WTC11 (cell line): ENCODE results near the gene BET1. TPM values are rescaled to one million over a fixed set of nuclear protein-coding genes. Genes with fewer than 3 reads are reported as not detected.

Experiments
- ATAC-seq: fragments of 200-7000 bp; cut with Tn5 transposase; 2 replicates; pipeline ENCODE4 v1.10.0; 2021; ENCODE audit warnings: mild to moderate bottlenecking, moderate library complexity
- CTCF ChIA-PET: fragments of 300-600 bp; sonication (Branson Sonifier 250); formaldehyde crosslinking; loops from one replicate; lab custom pipeline; 2021; ENCODE audit warnings: antibody characterized with exemption; lab: Charles Lee
- POLR2A ChIA-PET: fragments of 350-600 bp; sonication (Branson Sonifier 250); formaldehyde crosslinking; loops from one replicate; lab custom pipeline; 2021; ENCODE audit warnings: antibody characterized with exemption; lab: Charles Lee
- DNase-seq: peaks from one replicate; pipeline ENCODE4 v3.0.0; 2021; ENCODE audit warnings: low spot score
- H3K27ac Mint-ChIP-seq: 2 replicates; pipeline ENCODE4 v1.8.0; 2021; ENCODE audit warnings: mixed read lengths
- H3K27me3 Mint-ChIP-seq: 2 replicates; pipeline ENCODE4 v1.8.0; 2021; ENCODE audit warnings: low read depth, mild to moderate bottlenecking, moderate library complexity, mixed read lengths
- H3K36me3 Mint-ChIP-seq: 2 replicates; pipeline ENCODE4 v1.8.0; 2021; ENCODE audit warnings: mixed read lengths
- H3K4me1 Mint-ChIP-seq: 2 replicates; pipeline ENCODE4 v1.8.0; 2022; ENCODE audit warnings: mixed read lengths
- H3K4me3 Mint-ChIP-seq: 2 replicates; pipeline ENCODE4 v1.8.0; 2021; ENCODE audit warnings: mild to moderate bottlenecking, moderate library complexity, mixed read lengths
- H3K9me3 Mint-ChIP-seq: 2 replicates; pipeline ENCODE4 v1.8.0; 2021; ENCODE audit warnings: mixed read lengths
- AFF4 ChIP-seq: sonication (generic); formaldehyde crosslinking; IDR thresholded peaks from 2 replicates; pipeline ENCODE4 v1.8.1; 2023; ENCODE audit warnings: mild to moderate bottlenecking, missing genetic modification reagents, borderline replicate concordance
- AR ChIP-seq: fragments of 250-450 bp; sonication (Bioruptor Pico); IDR thresholded peaks from 2 replicates; pipeline ENCODE4 v1.9.0; 2021; ENCODE audit warnings: mild to moderate bottlenecking
- CBFB ChIP-seq: sonication (generic); formaldehyde crosslinking; IDR thresholded peaks from 2 replicates; pipeline ENCODE4 v1.8.1; 2022; ENCODE audit warnings: mild to moderate bottlenecking, low read depth, missing genetic modification reagents
- CREB1 ChIP-seq: sonication (generic); formaldehyde crosslinking; IDR thresholded peaks from 2 replicates; pipeline ENCODE4 v1.8.0; 2023; ENCODE audit warnings: mild to moderate bottlenecking, missing genetic modification reagents
- ELF4 ChIP-seq: sonication (generic); formaldehyde crosslinking; IDR thresholded peaks from 2 replicates; pipeline ENCODE4 v1.8.1; 2022; ENCODE audit warnings: low read depth, mild to moderate bottlenecking, moderate library complexity, missing genetic modification reagents
- GABPB1 ChIP-seq: sonication (generic); formaldehyde crosslinking; IDR thresholded peaks from 2 replicates; pipeline ENCODE4 v1.8.1; 2023; ENCODE audit warnings: mild to moderate bottlenecking, missing genetic modification reagents
- HMGXB4 ChIP-seq: sonication (generic); formaldehyde crosslinking; IDR thresholded peaks from 2 replicates; pipeline ENCODE4 v1.8.1; 2023; ENCODE audit warnings: mild to moderate bottlenecking, moderate library complexity, missing genetic modification reagents
- IRF1 ChIP-seq: sonication (generic); formaldehyde crosslinking; IDR thresholded peaks from 2 replicates; pipeline ENCODE4 v1.8.0; 2023; ENCODE audit warnings: missing genetic modification reagents
- KAT7 ChIP-seq: sonication (generic); formaldehyde crosslinking; IDR thresholded peaks from 2 replicates; pipeline ENCODE4 v1.8.1; 2023; ENCODE audit warnings: missing genetic modification reagents, mild to moderate bottlenecking, borderline replicate concordance
- MXD4 ChIP-seq: fragments of 250-450 bp; sonication (Bioruptor Pico); IDR thresholded peaks from 2 replicates; pipeline ENCODE4 v1.8.0; 2021; ENCODE audit warnings: mild to moderate bottlenecking, moderate library complexity, borderline replicate concordance
- NR3C1 ChIP-seq: sonication (generic); formaldehyde crosslinking; conservative IDR thresholded peaks from 2 replicates; pipeline ENCODE4 v1.8.1; 2023; ENCODE audit warnings: low read depth, mild to moderate bottlenecking, missing genetic modification reagents
- PRDM15 ChIP-seq: sonication (generic); formaldehyde crosslinking; IDR thresholded peaks from 2 replicates; pipeline ENCODE4 v1.8.0; 2022; ENCODE audit warnings: missing genetic modification reagents
- RORB ChIP-seq: fragments of 250-450 bp; sonication (Bioruptor Pico); IDR thresholded peaks from 2 replicates; pipeline ENCODE4 v1.9.0; 2021; ENCODE audit warnings: mild to moderate bottlenecking
- USF2 ChIP-seq: sonication (generic); formaldehyde crosslinking; IDR thresholded peaks from 2 replicates; pipeline ENCODE4 v1.8.1; 2023; ENCODE audit warnings: mild to moderate bottlenecking, missing genetic modification reagents, moderate library complexity
- ZNF138 ChIP-seq: sonication (generic); formaldehyde crosslinking; conservative IDR thresholded peaks from 2 replicates; pipeline ENCODE4 v1.8.1; 2022; ENCODE audit warnings: mild to moderate bottlenecking, moderate library complexity, missing genetic modification reagents
- ZNF219 ChIP-seq: sonication (generic); formaldehyde crosslinking; IDR thresholded peaks from 2 replicates; pipeline ENCODE4 v1.8.0; 2023; ENCODE audit warnings: missing genetic modification reagents, mild to moderate bottlenecking, borderline replicate concordance
- ZNF317 ChIP-seq: sonication (generic); formaldehyde crosslinking; IDR thresholded peaks from 2 replicates; pipeline ENCODE4 v1.8.1; 2023; ENCODE audit warnings: low read depth, mild to moderate bottlenecking, moderate library complexity, missing genetic modification reagents, borderline replicate concordance
- ZNF396 ChIP-seq: fragments of 250-450 bp; sonication (Bioruptor Pico); IDR thresholded peaks from 2 replicates; pipeline ENCODE4 v1.8.0; 2021; ENCODE audit warnings: mild to moderate bottlenecking, moderate library complexity, borderline replicate concordance
- total RNA-seq: library from RNA; stranded (reverse); gene quantifications from 3 replicates; pipeline ENCODE4 v1.2.3, GENCODE V29; 2021

BET1 gene
- total RNA-seq, 1 experiment from 2014 or later = 26.7 TPM

- no peak for TF ChIP-seq HMGXB4 (CRISPR knock-in tag)
Observed at GRCh38 chr7:93972029-93972725, 32.0 kb downstream of the BET1 start (continued).

- Mint-ChIP-seq H3K4me1 (no peaks in the 10 kb centered on the region), H3K27ac (no peak overlapping the region), H3K36me3 (no peaks in the 10 kb centered on the region), H3K9me3 (no peaks in the 10 kb centered on the region), H3K27me3 (no peaks in the 10 kb centered on the region), H3K4me3 (no peak overlapping the region)
- ChIA-PET POLR2A (no interaction called here), CTCF (no interaction called here)
- ATAC-seq (no peak), DNase-seq (no peak)
- TF ChIP-seq ZNF138 (CRISPR knock-in tag) = no peak
- no peak for TF ChIP-seq USF2
- TF ChIP-seq AR = no peak
- no peak for TF ChIP-seq CBFB
- no peak for TF ChIP-seq ZNF219
- TF ChIP-seq ZNF317 = no peak
- no peak for TF ChIP-seq ELF4
- no peak for TF ChIP-seq GABPB1 (CRISPR knock-in tag)
- no peak for TF ChIP-seq ZNF396
- no peak for TF ChIP-seq MXD4 (CRISPR knock-in tag)
- TF ChIP-seq KAT7 = no peak
- TF ChIP-seq PRDM15 = no peak
Observed at GRCh38 chr7:93968911-93969620, 35.1 kb downstream of the BET1 start.

- Mint-ChIP-seq H3K9me3 (no peaks in the 10 kb centered on the region), H3K27ac (no peak overlapping the region), H3K4me3 (no peak overlapping the region), H3K27me3 (no peaks in the 10 kb centered on the region), H3K4me1 (no peaks in the 10 kb centered on the region), H3K36me3 (no peaks in the 10 kb centered on the region)
- POLR2A ChIA-PET = no interaction called here
- ATAC-seq (no peak), DNase-seq (no peak)
- CTCF ChIA-PET = no interaction called here
- no peak for TF ChIP-seq AFF4 (CRISPR knock-in tag)
- no peak for TF ChIP-seq CREB1 (CRISPR knock-in tag)
- no peak for TF ChIP-seq IRF1 (CRISPR knock-in tag)
- no peak for TF ChIP-seq MXD4 (CRISPR knock-in tag)
- no peak for TF ChIP-seq RORB
- no peak for TF ChIP-seq NR3C1 (CRISPR knock-in tag)
Observed at GRCh38 chr7:93964813-93965212, 39.3 kb downstream of the BET1 start.
